Fibroblast of lung (primary cell): ENCODE data around the gene FADS6. TPM values are rescaled to one million over a fixed set of nuclear protein-coding genes. Genes with fewer than 3 reads are reported as not detected.

Source experiments
- DNase-seq, 2 donors: peaks; one replicate each; pipeline versions ENCODE4 v3.0.0 to v3.0.0-alpha.2; 2010; ENCODE audit warnings: low read depth in 2 of 2
- H2AFZ ChIP-seq: 2 replicates; pipeline ENCODE4 v1.5.1; 2012; ENCODE audit warnings: low read length, control low read depth, inconsistent platforms
- H3K27ac ChIP-seq: 2 replicates; pipeline ENCODE4 v1.5.1; 2011; ENCODE audit warnings: low read length, control low read depth; ENCODE audit not compliant: insufficient read depth
- H3K27me3 ChIP-seq: 2 replicates; pipeline ENCODE4 v1.5.1; 2011; ENCODE audit warnings: mild to moderate bottlenecking, low read length; ENCODE audit not compliant: control insufficient read depth, insufficient read depth
- H3K36me3 ChIP-seq: 2 replicates; pipeline ENCODE4 v1.5.1; 2011; ENCODE audit warnings: low read length; ENCODE audit not compliant: control insufficient read depth, insufficient read depth
- H3K4me1 ChIP-seq: 2 replicates; pipeline ENCODE4 v1.5.1; 2011; ENCODE audit warnings: low read length; ENCODE audit not compliant: control insufficient read depth, insufficient read depth; ENCODE audit errors: extremely low read depth
- H3K4me2 ChIP-seq: 2 replicates; pipeline ENCODE4 v1.5.1; 2011; ENCODE audit warnings: low read length, control low read depth; ENCODE audit not compliant: insufficient read depth; ENCODE audit errors: extremely low read depth
- H3K4me3 ChIP-seq, 4 experiments: fragments of 200-600 bp in 1 of 4; sonication (generic) in 1 of 4; replicated peaks in 1 of 4; 2 replicates each; pipeline ENCODE4 v1.5.1; 2011 to 2016; ENCODE audit warnings: low read length in 4 of 4, low read depth in 3 of 4, mild to moderate bottlenecking in 3 of 4, control low read depth in 2 of 4, inconsistent platforms in 1 of 4, mixed read lengths in 1 of 4; ENCODE audit not compliant: insufficient read depth in 1 of 4; ENCODE audit errors: control extremely low read depth in 1 of 4
- H3K79me2 ChIP-seq: 2 replicates; pipeline ENCODE4 v1.5.1; 2012; ENCODE audit warnings: mild to moderate bottlenecking, low read length, inconsistent platforms; ENCODE audit not compliant: control insufficient read depth, insufficient read depth
- H3K9ac ChIP-seq: 2 replicates; pipeline ENCODE4 v1.5.1; 2011; ENCODE audit warnings: mild to moderate bottlenecking, low read length, control low read depth; ENCODE audit not compliant: insufficient read depth
- H3K9me3 ChIP-seq: 2 replicates; pipeline ENCODE4 v1.5.1; 2012; ENCODE audit warnings: low read depth, low read length; ENCODE audit not compliant: control insufficient read depth, insufficient read depth
- H4K20me1 ChIP-seq: 2 replicates; pipeline ENCODE4 v1.5.1; 2011; ENCODE audit warnings: low read length; ENCODE audit not compliant: control insufficient read depth, insufficient read depth; ENCODE audit errors: extremely low read depth
- EZH2 ChIP-seq: IDR thresholded peaks from 2 replicates; pipeline ENCODE4 v1.5.1; 2012; ENCODE audit warnings: low read length, control low read depth, mild to moderate bottlenecking; ENCODE audit errors: missing control alignments
- polyA plus RNA-seq, 2 donors: library from polyadenylated mRNA; depleted of rRNA in 1 of 2; stranded (reverse) in 1 of 2; unstranded in 1 of 2; fragments of >200 nt; gene quantifications; 2 replicates each; pipeline ENCODE4 v1.2.1, GENCODE V29; 2011 to 2012; ENCODE audit warnings: missing spikeins in 1 of 2
- total RNA-seq: library from RNA; depleted of rRNA; stranded (reverse); fragments of >200 nt; gene quantifications from 2 replicates; pipeline ENCODE4 v1.2.1, GENCODE V29; 2014
- TF ChIP-seq, protein P1 (sequence below), 2 donors: IDR thresholded peaks in 1 of 2; conservative IDR thresholded peaks in 1 of 2; 1 replicate in 1 of 2; 2 replicates in 1 of 2; pipeline ENCODE4 v1.5.1; 2011 to 2012; ENCODE audit warnings: low read length in 2 of 2, control low read depth in 1 of 2, inconsistent platforms in 1 of 2, low read depth in 1 of 2, mild to moderate bottlenecking in 1 of 2

FADS6 gene
- total and polyA plus RNA-seq, 2 donors (not counting 1 experiment from before 2014, with no cell fraction given) = not detected

- no peak for DNase-seq
- Histone ChIP-seq H4K20me1 (no peaks in the 10 kb centered on the region), H3K4me3 (no peak overlapping the region), H3K36me3 (no peaks in the 10 kb centered on the region), H2AFZ (peak overlapping the region; percentile 12), H3K9me3 (no peaks in the 10 kb centered on the region), H3K27ac (no peak overlapping the region), H3K27me3 (peaks cover 4% of the 10 kb centered on the region), H3K9ac (no peak overlapping the region), H3K4me1 (peaks cover 7% of the 10 kb centered on the region), H3K79me2 (no peaks in the 10 kb centered on the region), H3K4me2 (no peak overlapping the region)
- TF ChIP-seq EZH2 = no peak
- TF ChIP-seq, protein P1, sequence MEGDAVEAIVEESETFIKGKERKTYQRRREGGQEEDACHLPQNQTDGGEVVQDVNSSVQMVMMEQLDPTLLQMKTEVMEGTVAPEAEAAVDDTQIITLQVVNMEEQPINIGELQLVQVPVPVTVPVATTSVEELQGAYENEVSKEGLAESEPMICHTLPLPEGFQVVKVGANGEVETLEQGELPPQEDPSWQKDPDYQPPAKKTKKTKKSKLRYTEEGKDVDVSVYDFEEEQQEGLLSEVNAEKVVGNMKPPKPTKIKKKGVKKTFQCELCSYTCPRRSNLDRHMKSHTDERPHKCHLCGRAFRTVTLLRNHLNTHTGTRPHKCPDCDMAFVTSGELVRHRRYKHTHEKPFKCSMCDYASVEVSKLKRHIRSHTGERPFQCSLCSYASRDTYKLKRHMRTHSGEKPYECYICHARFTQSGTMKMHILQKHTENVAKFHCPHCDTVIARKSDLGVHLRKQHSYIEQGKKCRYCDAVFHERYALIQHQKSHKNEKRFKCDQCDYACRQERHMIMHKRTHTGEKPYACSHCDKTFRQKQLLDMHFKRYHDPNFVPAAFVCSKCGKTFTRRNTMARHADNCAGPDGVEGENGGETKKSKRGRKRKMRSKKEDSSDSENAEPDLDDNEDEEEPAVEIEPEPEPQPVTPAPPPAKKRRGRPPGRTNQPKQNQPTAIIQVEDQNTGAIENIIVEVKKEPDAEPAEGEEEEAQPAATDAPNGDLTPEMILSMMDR (conservative IDR thresholded peaks at IDR 0.05 in 1 of 2, IDR thresholded peaks at IDR 0.05 in 1 of 2; ENCODE audit: low read depth in 1 of 2, low read length in 2 of 2) = no peak
Observed at GRCh38 chr17:74875155-74875976, 18.1 kb downstream of the FADS6 start.

DNA sequence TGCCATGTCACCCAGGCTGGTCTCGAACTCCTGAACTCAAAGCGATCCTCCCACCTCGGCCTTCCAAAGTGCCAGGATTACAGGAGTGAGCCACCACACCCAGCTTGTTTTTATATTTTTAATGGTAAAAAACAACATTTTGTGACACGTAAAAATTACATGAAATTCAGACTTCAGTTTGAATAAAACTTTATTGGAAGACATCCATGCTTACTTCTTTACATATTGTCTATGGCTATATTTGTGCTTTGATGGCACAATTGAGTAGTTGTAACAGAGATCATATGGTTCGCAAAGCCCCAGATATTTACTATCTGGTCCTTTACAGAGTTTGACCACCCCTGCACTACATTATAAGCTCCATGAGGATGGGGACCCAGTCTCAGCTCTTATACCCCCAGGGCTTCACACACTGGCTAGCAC, 18.8 kb downstream of the FADS6 start:
- no peaks in the 10 kb centered on the region for H3K79me2 ChIP-seq

DNA sequence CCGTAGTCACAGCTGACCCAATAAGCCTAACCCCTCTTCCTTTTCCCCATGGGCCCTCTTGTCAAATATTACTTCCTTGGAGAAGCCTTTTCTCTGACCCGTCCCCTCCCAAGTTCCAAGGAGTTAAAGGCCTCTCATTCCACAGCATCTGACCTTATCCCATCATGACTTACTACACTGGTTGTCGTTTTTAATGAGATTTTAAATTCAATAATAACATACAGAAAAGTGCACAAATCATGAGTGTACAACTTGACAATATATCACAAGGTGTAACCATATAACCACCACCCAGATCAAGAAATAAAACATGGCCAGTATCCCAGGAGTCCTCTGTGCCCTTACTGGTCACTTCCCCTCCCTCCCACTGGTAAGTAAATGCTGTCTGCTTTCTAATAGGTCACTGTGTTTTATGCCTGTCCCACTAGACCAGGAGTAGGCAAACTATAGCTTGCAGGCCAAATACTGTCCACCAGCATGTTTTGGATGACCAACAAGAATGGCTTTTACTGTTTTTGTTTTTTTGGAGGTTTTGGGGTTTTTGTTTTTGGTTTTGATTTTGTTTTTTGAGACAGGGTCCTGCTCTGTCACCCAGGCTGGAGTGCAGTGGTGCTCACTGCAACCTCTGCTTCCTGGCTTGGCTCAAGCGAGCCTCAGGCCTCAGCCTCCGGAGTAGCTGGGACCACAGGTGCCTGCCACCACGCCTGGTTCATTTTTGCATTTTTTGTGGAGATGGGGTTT, 19.4 kb downstream of the FADS6 start:
- Histone ChIP-seq H3K4me3 (peak overlapping the region; percentile 64 to 92 (median 75)), H3K27ac (peak overlapping the region; percentile 89), H3K79me2 (no peaks in the 10 kb centered on the region), H3K4me2 (peak overlapping the region; percentile 80), H3K27me3 (peaks cover 2% of the 10 kb centered on the region), H2AFZ (no peak overlapping the region), H4K20me1 (no peaks in the 10 kb centered on the region), H3K9ac (no peak overlapping the region), H3K4me1 (peaks cover 7% of the 10 kb centered on the region), H3K36me3 (peaks cover 3% of the 10 kb centered on the region), H3K9me3 (no peaks in the 10 kb centered on the region)
- TF ChIP-seq, protein P1 (conservative IDR thresholded peaks at IDR 0.05 in 1 of 2, IDR thresholded peaks at IDR 0.05 in 1 of 2; ENCODE audit: low read depth in 1 of 2, low read length in 2 of 2) = no peak
- no peak for TF ChIP-seq EZH2
- DNase-seq = no peak

More for the DNA sequence above, 18.8 kb downstream of the FADS6 start:
- Histone ChIP-seq H3K4me3 (no peak overlapping the region), H3K4me2 (no peak overlapping the region), H3K36me3 (peaks cover 3% of the 10 kb centered on the region), H2AFZ (no peak overlapping the region), H3K4me1 (peaks cover 7% of the 10 kb centered on the region), H3K9me3 (no peaks in the 10 kb centered on the region), H3K27ac (no peak overlapping the region), H4K20me1 (no peaks in the 10 kb centered on the region), H3K9ac (no peak overlapping the region), H3K27me3 (peaks cover 4% of the 10 kb centered on the region)
- no peak for DNase-seq
- TF ChIP-seq EZH2 = no peak
- TF ChIP-seq, protein P1 (conservative IDR thresholded peaks at IDR 0.05 in 1 of 2, IDR thresholded peaks at IDR 0.05 in 1 of 2; ENCODE audit: low read depth in 1 of 2, low read length in 2 of 2) = no peak
